Keratinocyte (primary cell): ENCODE data around the gene CCND3. TPM values are rescaled to one million over a fixed set of nuclear protein-coding genes. Genes with fewer than 3 reads are reported as not detected.
"Not testable (repeated sequence)": the region's sequence is repeated elsewhere in the genome, so short reads cannot be mapped to it uniquely, and the experiment has no call there.

ENCODE experiments used
- DNase-seq: peaks from one replicate; pipeline ENCODE4 v3.0.0-alpha.2; 2011; ENCODE audit warnings: low read depth, missing footprints, low spot score
- FAIRE-seq: peaks from 2 replicates; lab custom pipeline; 2011; peaks lifted over from hg19 to GRCh38; lab: Jason Lieb, UNC
- H2AFZ ChIP-seq: 2 replicates; pipeline ENCODE4 v1.6.0; 2012; ENCODE audit warnings: low read length, control low read depth, inconsistent platforms; ENCODE audit not compliant: control insufficient read depth
- H3K27ac ChIP-seq: 2 replicates; pipeline ENCODE4 v1.5.1; 2011; ENCODE audit warnings: low read length; ENCODE audit not compliant: control insufficient read depth, insufficient read depth
- H3K27me3 ChIP-seq: 3 replicates; pipeline ENCODE4 v1.6.0; 2011; ENCODE audit warnings: low read length; ENCODE audit not compliant: control insufficient read depth, insufficient read depth; ENCODE audit errors: extremely low read depth
- H3K36me3 ChIP-seq, 2 experiments: 2 replicates in 1 of 2; 3 replicates in 1 of 2; pipeline ENCODE4 v1.5.1; 2011; ENCODE audit warnings: low read length in 2 of 2, mild to moderate bottlenecking in 1 of 2; ENCODE audit not compliant: control insufficient read depth in 2 of 2, insufficient read depth in 2 of 2; ENCODE audit errors: extremely low read depth in 1 of 2
- H3K4me1 ChIP-seq: 3 replicates; pipeline ENCODE4 v1.5.1; 2011; ENCODE audit warnings: low read length; ENCODE audit not compliant: control insufficient read depth, insufficient read depth; ENCODE audit errors: extremely low read depth
- H3K4me2 ChIP-seq: 3 replicates; pipeline ENCODE4 v1.6.0; 2011; ENCODE audit warnings: low read depth, low read length; ENCODE audit not compliant: control insufficient read depth, insufficient read depth; ENCODE audit errors: extremely low read depth
- H3K4me3 ChIP-seq, 3 experiments: fragments of 200-600 bp in 1 of 3; sonication (generic) in 1 of 3; 2 replicates in 2 of 3; 3 replicates in 1 of 3; pipeline ENCODE4 v1.5.1; 2011 to 2016; ENCODE audit warnings: low read length in 3 of 3, mild to moderate bottlenecking in 3 of 3, control low read depth in 2 of 3, inconsistent platforms in 1 of 3, low read depth in 1 of 3, mixed read lengths in 1 of 3, mixed run types in 1 of 3, moderate library complexity in 1 of 3; ENCODE audit not compliant: control insufficient read depth in 2 of 3, insufficient read depth in 2 of 3; ENCODE audit errors: extremely low read depth in 1 of 3
- H3K79me2 ChIP-seq: 2 replicates; pipeline ENCODE4 v1.6.0; 2012; ENCODE audit warnings: low read length; ENCODE audit not compliant: control insufficient read depth, insufficient read depth
- H3K9ac ChIP-seq: 3 replicates; pipeline ENCODE4 v1.6.0; 2011; ENCODE audit warnings: low read length; ENCODE audit not compliant: control insufficient read depth, insufficient read depth; ENCODE audit errors: extremely low read depth
- H3K9me1 ChIP-seq: 3 replicates; pipeline ENCODE4 v1.6.0; 2011; ENCODE audit warnings: low read length; ENCODE audit not compliant: control insufficient read depth, insufficient read depth; ENCODE audit errors: extremely low read depth
- H3K9me3 ChIP-seq: 2 replicates; pipeline ENCODE4 v1.5.1; 2012; ENCODE audit warnings: low read depth, low read length; ENCODE audit not compliant: control insufficient read depth
- H4K20me1 ChIP-seq: 3 replicates; pipeline ENCODE4 v1.6.0; 2011; ENCODE audit warnings: low read length; ENCODE audit not compliant: control insufficient read depth, insufficient read depth; ENCODE audit errors: extremely low read depth
- EZH2 ChIP-seq: IDR thresholded peaks from one replicate; pipeline ENCODE4 v1.6.1; 2012; ENCODE audit warnings: inconsistent platforms, mild to moderate bottlenecking, low read length, moderate library complexity
- dilution Hi-C: fragments of 300-500 bp; cut with MboI; formaldehyde crosslinking; loops from one replicate; pipeline ENCODE4 v1.7.0; 2020; ENCODE audit warnings: low sequenced_read_pairs; ENCODE audit not compliant: extremely low pct_ligation_motif_present
- polyA plus RNA-seq, 5 experiments: library from polyadenylated mRNA; depleted of rRNA in 3 of 5; stranded (reverse) in 3 of 5; stranded (forward) in 1 of 5; unstranded in 1 of 5; fragments of >200 nt; gene quantifications; 1 replicate in 1 of 5; 2 replicates in 3 of 5; 3 replicates in 1 of 5; pipeline versions ENCODE4 v1.2.1 to v1.2.3, GENCODE V29; 2011 to 2012; ENCODE audit warnings: missing spikeins in 2 of 5, low read depth in 1 of 5, low replicate concordance in 1 of 5
- TF ChIP-seq, protein P1 (sequence below), 3 experiments: IDR thresholded peaks in 1 of 3; conservative IDR thresholded peaks in 1 of 3; optimal IDR thresholded peaks in 1 of 3; 2 replicates in 2 of 3; 3 replicates in 1 of 3; pipeline versions ENCODE3 to v1.5.1; 2011; ENCODE audit warnings: low read length in 3 of 3, mild to moderate bottlenecking in 3 of 3, moderate library complexity in 2 of 3, control low read depth in 1 of 3, inconsistent platforms in 1 of 3; ENCODE audit not compliant: insufficient read depth in 2 of 3; ENCODE audit errors: extremely low read depth in 1 of 3

Gene CCND3
- polyA plus RNA-seq, 1 donor (not counting 4 experiments of a cell fraction or from before 2014, with no cell fraction given), result 37.3 TPM

DNA sequence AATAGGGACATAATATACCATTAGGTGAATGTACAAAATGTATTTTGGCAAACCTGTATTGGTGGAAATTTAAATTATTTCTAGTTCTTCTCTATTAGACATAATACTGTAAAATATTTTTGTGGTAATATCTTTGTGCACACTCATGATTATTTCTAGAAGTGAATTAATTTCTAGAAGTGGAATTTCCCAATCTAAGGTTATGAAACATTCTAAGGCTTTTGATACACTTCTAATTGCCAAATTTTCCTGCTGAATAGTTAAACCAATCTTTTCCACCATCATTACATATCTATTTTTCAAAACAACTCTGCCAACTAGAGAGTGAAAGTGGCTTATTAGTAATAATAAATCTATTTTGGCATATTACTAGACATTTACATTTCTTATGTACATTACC is 1.8 kb upstream of the CCND3 start:
- Histone ChIP-seq H3K9ac (no peak overlapping the region), H4K20me1 (no peaks in the 10 kb centered on the region), H3K9me3 (no peaks in the 10 kb centered on the region), H3K9me1 (no peaks in the 10 kb centered on the region), H3K79me2 (peaks cover 28% of the 10 kb centered on the region), H3K4me1 (peaks cover 25% of the 10 kb centered on the region), H3K4me2 (no peak overlapping the region), H3K27ac (no peak overlapping the region), H3K36me3 (peaks cover 0 to 1% of the 10 kb centered on the region in 2 experiments), H2AFZ (no peak overlapping the region), H3K4me3 (no peak overlapping the region), H3K27me3 (no peaks in the 10 kb centered on the region)
- dilution Hi-C loops, result no loop called here
- no peak for FAIRE-seq
- TF ChIP-seq EZH2, result no peak
- TF ChIP-seq, protein P1, sequence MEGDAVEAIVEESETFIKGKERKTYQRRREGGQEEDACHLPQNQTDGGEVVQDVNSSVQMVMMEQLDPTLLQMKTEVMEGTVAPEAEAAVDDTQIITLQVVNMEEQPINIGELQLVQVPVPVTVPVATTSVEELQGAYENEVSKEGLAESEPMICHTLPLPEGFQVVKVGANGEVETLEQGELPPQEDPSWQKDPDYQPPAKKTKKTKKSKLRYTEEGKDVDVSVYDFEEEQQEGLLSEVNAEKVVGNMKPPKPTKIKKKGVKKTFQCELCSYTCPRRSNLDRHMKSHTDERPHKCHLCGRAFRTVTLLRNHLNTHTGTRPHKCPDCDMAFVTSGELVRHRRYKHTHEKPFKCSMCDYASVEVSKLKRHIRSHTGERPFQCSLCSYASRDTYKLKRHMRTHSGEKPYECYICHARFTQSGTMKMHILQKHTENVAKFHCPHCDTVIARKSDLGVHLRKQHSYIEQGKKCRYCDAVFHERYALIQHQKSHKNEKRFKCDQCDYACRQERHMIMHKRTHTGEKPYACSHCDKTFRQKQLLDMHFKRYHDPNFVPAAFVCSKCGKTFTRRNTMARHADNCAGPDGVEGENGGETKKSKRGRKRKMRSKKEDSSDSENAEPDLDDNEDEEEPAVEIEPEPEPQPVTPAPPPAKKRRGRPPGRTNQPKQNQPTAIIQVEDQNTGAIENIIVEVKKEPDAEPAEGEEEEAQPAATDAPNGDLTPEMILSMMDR (optimal IDR thresholded peaks at IDR 0.05 in 1 of 3, IDR thresholded peaks at IDR 0.05 in 1 of 3, conservative IDR thresholded peaks at IDR 0.05 in 1 of 3; ENCODE audit: extremely low read depth in 1 of 3, insufficient read depth in 2 of 3, low read length in 3 of 3), result no peak
- no peak for DNase-seq

DNA sequence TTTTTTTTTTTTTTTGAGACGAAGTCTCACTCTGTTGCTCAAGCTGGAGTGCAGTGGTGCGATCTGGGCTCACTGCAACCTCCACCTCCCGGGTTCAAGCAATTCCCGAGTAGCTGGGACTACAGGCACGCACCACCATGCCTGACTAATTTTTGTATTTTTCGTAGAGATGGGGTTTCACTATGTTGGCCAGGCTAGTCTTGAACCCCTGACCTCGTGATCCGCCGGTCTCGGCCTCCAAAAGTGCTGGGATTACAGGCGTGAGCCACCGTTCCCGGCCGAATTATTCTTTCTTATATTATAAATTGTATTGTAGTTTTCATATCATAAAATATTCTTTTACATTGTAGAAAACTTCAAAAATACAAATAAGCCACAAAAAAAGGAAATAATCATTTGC is 1.3 kb upstream of the CCND3 start:
- Histone ChIP-seq H3K4me1 (peaks cover 25% of the 10 kb centered on the region), H3K4me2 (peak overlapping the region; percentile 91), H3K79me2 (peaks cover 29% of the 10 kb centered on the region)
- H3K27ac ChIP-seq, FAIRE-seq, H3K27me3 ChIP-seq, H3K9ac ChIP-seq, H3K4me3 ChIP-seq, H3K36me3 ChIP-seq, H2AFZ ChIP-seq, DNase-seq, H3K9me1 ChIP-seq, H3K9me3 ChIP-seq, dilution Hi-C loops, H4K20me1 ChIP-seq: not testable (repeated sequence)
